Activated CD8-positive, alpha-beta memory T cell treated with anti-CD3 and anti-CD28 coated beads, Interleukin-2, amount 50 U/mL, for 1 hour (primary cell): ENCODE measurements around the gene ZC3H7A.

Source experiments
- DNase-seq: peaks from one replicate; pipeline ENCODE4 v3.0.0-alpha.2; 2020; ENCODE audit errors: extremely low read depth

Gene ZC3H7A

DNA sequence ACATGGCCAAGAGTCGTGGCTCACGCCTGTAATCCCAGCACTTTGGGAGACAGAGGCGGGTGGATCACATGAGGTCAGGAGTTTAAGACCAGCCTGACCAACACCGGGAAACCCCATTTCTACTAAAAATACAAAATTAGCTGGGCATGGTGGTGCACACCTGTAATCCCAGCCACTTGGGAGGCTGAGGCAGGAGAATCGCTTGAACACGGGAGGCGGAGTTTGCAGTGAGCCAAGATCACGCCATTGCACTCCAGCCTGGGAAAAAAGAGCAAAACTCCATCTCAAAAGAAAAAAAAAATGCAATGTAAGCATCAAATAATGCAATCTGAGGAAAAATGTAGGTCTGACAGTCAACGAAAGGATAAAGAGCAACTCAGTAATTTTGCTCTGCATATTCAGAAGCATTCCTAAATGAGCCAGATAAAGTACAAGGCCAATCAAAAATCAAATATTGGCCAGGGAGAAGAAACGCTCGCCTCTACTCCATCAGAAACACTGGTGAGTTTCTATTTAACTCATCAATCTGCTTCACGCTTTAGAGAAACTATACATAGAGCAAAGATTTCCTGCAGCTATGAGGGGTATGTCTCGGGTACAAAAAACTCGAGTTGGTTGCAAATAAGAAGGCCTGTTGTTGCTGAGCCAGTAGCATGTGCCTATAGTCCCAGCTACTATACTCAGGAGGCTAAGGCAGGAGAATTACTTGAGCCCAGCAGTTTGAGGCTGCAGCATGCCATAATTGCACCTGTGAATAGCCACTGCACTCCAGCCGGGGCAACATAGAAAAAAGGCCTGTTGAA is 58.1 kb downstream of the ZC3H7A start:
- DNase-seq: no peak

DNA sequence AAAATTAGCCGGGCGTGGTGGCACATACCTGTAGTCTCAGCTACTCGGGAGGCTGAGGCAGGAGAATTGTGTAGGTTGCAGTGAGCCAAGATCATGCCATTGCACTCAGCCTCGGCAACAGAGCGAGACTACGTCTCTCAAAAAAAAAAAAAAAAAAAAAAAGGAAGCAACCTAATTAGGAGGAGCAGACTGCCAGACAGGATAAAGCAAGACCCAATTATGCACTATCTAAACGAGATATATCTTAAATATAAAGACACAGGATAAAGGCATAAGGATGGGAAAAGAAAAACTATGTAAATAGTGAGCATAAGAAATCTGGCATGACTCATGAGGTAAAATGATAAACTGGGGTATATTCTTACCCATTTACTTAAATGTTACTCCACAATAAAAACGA is 59.3 kb downstream of the ZC3H7A start:
- DNase-seq: no peak

DNA sequence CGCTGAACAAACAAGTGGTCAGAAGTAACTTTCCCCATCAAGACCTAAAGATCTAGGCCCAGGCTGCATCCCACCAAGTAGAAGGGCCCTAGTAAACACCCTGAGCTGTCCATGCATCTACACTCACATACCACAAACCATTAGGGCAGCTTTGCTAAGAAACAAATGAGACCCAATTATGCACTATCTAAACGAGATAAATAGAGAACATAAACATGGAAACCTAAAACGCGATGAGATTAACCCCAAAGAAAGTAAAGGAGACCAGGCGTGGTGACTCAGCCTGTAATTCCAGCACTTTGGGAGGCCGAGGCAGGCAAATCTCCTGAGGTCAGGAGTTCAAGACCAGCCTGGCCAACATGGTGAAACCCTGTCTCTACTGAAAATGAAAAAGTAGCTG is 60.2 kb downstream of the ZC3H7A start:
- no peak for DNase-seq

DNA sequence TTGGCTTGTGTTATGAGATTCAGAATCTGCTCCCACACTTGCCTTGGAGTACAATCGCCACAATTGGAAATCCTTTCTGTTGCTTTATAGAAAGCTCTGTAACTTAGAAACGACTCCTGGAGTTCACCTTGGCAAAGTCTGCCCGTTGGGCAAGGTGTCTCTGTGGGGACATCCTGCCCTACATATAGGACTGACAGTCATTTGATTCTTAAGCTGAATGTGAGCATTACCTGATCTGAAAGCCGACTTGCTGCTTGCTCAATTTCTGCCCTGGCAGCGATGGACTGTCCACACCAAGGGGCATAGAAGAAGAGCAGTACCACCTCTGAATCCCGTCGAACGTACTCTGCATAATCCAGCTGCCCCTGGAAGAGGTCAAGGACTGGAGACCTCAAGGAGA is 61.3 kb downstream of the ZC3H7A start:
- no peak for DNase-seq

DNA sequence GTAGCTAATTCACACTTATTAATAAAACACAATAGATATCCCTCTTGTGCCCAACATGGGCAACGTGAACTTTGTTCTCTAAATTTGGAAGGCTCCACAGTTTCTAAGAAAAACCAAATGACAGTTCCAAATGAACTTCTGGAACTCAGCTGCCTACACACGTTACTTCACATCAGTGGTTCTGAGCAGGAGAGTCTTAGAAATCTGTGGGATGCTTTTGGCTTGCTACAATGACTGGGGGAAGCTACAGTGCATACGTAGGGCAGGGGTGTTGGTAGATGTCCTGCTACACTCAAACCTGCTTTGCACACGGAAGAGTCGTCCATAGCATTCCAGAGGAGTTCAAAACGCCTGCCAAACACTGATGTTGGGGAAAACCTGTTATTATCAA is 62.4 kb downstream of the ZC3H7A start:
- no peak for DNase-seq

DNA sequence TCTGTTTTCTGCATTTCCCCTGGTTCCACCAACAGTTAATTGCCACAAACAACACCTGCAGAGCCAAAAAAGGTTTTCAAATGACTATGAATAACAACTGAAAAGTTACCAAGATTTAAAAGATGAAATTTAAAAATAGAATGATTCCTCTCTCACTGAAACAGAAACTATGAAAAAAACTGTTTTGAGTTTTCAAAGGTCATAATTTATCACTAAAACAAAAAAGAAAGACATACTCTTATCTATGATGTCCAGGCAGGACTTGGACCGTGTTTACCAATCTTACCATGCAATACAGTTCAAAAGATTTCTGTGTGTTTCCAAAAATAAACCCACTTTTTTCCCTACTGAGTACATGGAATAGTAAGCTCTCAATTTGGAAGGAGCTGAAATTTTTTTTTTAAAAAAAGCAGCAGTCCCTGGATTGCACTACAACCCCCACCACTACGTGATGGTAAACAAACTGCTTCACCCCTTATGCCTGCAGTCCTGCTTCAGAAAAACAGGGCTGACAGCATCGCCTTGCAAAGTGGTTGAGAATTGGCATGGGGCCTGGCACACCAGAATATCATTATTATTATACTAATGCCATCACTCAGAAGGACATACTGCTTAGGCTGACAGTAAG is 62.9 kb downstream of the ZC3H7A start:
- DNase-seq: no peak

DNA sequence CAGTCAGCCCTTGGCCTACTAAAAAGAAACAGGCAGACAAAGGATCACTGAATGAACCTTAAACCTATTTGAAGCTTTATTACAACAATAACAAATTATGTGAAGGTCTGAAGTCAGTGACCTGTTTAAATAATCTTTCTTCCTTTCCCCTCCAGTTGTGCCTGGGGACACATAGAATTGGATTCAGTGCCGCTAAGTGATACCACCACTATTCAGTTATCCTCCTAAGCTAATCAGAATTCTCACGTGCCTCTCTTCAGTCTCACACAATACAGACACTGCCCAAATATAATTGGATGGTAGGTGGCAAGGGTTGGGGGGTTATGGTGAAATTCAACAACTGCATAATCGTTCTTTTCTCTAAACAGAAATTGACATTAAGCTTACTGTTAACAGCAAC is 65.8 kb downstream of the ZC3H7A start:
- DNase-seq: no peak

DNA sequence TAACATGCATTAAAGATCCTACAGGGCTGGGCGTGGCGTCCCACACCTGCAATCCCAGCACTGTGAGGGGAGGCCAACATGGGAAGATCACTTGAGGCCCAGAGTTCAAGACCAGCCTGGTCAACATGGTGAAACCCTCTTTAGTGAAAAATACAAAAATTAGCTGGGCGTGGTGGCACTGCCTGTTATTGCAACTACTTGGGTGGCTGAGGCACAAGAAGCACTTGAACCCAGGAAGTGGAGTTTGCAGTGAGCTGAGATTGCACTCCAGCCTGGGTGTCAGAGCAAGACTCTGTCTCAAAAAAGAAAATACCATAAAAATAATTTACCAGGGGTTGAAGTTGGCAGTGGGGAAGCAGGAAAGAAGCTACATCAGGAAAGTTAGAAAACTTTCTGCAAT is 67.3 kb downstream of the ZC3H7A start:
- no peak for DNase-seq

DNA sequence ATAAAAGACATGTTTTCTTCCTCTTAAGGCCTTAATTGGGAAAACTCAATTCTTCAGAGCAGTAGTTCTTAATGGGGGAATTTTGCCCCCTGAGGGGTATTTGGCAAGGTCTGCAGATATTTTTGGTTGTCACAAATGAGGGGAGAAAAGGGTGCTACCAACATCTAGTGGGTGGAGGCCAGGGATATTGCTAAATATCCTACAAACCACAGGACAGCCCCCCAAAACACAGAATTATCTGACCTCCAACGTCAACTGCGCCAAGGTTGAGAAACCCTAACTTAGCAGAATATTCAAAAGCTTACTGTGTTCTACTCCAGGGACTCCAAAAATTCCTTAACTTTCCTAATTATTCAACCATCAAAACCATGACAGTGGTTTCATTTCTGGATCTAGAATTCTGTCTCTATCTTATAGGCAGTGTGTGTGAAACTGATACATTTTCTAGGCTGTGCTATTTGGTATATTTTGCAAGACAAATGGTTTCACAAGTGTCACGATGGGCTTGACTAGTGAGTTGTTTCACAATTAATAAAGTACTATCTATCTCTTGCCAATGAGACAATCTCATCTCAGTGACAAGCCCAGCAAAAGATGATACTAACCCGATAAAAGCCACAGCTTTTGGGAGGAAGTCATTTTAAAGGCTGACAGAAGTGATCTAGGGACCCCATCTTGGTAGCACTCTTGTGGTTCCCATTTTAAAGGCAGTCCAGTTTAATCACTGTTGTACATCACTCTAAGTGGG is 69.1 kb downstream of the ZC3H7A start:
- no peak for DNase-seq

DNA sequence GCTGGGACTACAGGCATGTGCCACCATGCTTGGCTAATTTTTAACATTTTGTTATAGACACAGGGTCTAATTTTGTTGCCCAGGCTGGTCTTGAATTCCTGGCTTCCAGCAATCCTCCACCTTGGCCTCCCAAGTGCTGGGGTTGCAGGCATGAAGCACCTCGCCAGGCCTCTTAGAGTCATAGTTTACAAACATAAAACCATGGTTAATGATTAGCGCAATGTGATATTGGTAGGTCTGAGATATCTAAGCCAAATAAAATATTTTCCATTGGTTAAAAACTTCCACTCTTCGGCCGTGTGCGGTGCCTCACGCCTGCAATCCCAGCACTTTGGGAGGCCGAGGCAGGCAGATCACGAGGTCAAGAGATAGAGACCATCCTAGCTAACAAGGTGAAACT is 71.0 kb downstream of the ZC3H7A start:
- DNase-seq: no peak

DNA sequence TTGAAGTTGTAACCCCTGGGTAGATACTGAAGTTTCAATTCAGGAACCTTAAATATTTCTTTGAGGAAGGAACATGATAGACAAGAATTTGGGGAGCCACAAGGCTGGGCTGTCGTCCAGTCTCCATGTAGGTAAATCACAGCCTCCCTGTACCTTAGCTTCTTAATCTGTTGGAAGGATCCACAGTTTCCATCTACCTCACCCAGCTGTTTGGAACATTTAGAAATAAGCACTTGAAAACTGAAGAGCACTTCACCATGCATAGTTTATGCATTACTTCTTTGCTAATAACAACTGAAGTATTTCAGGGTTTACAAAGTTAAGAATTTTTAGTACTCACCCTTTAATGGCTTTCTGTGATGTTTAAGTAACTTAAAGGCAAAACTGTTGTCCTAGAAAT is 71.6 kb downstream of the ZC3H7A start:
- DNase-seq: no peak

DNA sequence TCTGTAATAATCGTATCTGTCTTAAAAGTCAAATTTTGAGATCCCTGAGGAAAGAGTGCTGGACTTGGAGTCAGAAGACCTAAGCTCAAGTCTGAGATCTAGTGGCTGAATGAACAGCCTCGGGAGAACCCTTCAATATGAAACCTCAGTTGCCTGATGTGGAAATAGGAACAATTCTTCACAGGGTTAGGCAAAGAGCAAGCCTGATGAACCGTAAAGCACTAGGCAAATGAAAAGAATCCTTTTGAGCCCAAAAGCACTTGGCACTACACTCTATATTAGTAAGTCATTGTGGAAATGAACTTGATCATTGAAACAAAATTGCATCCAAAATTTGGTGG is 74.6 kb downstream of the ZC3H7A start:
- no peak for DNase-seq

DNA sequence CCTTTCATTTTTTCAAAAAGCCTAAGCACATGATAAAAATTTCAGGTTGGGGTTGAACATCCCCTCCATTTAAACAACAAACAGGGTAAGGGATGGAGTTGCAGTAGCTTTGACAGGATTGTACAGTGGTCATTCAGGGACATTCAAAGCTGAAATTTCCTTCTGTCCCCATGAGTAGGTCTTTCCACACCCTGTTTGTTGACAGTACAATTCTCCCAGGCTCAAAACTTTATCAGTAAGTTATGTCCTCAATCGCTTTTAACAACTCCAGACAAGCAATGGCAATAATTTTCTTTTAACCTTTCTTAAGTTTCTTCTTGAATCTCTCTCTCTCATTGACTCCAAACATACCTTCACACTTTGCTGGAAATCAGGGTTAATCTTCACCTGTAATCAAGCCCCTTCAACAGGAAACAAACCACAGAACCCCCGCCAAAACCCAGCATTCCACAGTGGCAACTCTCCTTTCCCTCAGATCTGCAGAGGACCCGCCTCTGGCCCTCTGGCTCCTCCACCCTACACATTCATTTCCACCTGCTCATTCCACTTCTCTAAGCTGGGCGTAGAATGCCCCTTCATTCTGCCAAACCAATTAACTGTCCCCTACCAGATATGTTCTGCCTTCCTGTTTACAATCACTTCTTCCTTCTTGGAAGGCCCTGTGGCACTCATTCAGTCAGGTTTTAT is 75.1 kb downstream of the ZC3H7A start:
- DNase-seq: no peak

DNA sequence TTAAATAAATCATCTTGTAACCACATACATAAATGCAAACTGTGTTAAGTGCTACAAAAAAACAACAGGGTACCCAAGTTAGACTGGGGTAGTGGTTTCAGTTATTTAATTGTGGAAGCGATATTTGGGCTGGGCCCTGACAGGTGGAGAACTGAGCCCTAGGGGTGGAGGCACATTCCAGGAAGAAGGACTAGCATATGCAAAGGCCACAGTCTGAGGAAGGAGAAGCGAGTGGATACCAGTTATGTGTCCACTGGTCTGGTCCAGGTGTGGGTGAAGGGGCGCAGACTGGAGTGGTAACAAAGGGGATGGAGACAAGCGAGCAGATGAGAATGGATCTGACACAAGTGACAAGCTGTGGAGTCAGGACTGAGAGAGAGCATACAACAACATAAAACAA is 77.3 kb downstream of the ZC3H7A start:
- DNase-seq: no peak

DNA sequence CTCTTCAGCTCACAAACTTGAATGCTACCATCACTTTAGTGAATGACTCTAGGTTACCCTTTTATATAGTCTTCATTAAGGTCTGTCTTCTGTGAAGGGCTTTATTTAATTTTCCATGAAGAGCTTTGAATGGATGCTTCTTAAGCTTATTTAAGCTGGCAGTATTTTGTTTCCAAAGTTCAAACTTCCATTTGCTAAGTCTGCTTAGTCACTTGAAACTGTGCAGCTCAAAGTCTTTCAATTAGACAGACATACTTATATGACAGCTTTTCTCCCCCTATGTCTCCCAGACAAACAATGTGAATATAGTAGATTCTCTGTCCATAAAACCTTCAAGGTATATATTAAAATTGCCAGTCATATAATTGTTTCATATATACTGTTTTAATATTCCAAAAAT is 77.9 kb downstream of the ZC3H7A start:
- DNase-seq: no peak

DNA sequence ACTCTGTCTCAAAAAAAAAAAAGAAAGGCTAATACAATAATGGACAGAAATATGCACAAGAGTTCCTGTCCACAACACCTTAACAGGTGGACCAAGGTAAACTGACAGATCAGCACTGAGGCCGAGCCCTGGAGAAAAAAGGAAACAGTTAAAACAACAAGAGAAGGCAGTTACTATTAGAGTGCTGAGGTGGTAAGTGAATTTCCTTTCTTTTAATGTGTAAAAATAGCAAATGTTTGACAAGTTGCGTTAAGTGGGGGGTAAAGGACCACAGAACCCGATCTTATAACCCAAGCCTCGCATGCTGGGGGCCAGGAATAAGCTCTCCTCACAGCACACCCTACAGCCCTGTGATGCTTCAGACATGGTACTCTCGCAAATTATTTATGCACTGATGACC is 79.2 kb downstream of the ZC3H7A start:
- no peak for DNase-seq

DNA sequence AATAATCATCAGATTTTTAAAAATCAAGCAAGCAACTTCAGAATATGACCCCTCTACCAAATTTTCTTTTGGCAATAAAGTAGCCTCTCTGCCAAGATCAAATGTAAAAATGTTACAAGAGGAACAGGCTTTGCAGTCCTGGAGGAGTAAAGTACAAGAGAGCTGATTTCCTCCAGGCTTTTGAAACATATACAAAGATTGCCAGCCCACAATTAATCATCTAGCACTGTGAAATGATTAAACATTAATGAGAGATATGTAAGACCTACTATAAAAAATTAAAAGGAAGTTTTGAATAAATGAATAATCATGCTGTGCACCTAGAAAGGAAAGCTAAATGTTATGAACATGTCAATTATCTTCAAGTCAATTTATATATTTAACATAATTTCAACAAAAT is 80.7 kb downstream of the ZC3H7A start:
- DNase-seq: no peak

DNA sequence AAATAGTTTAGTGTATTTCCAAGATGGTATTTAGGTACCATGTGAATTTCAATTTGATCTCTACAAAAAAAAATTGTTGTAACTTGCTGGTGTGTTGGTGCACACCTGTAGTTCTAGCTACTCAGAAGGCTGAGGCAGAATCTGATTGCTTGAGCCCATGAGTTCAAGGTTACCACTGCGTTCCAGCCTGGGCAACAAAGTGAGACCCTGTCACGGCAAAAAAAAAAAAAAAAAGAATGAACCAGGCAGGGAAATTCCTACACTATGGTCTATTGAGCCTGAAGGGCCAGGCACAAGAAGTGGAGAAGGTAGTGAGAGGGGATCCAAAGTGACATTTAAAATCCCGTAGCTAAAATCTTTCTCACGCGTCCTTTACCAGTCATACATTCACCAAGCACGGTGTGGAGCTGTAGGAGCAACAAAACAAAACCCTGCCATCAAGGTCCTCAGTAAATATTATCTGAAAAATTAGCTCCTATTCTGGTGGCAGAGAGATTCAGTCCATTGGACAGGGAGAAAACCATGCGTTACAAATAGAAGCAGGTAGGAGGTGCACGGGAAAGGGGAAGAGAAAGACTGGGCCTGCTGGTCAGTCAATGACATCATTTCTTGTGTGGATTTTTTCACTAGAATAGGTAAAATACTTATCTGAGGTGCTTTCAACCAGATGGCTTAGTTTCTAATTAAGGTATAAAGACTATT is 81.7 kb downstream of the ZC3H7A start:
- no peak for DNase-seq

DNA sequence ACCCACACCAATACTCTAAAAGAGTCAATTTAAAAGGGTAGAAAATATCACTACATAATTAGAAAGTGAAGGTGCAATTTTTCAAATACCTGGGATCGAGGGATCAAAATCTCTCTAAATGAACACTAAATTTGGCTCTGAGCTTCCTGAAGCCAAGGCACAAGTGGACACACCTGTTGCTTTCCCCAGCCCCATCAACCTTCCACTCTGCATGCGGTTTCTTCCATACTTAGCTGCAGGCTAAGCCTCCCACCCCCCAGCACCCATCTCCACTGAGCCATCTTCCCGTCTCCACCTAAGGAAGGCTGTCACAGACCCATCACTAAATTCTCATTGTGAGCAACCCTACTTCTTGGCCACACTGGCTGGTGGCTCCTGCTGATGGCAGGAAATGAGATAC is 84.9 kb downstream of the ZC3H7A start:
- no peak for DNase-seq

DNA sequence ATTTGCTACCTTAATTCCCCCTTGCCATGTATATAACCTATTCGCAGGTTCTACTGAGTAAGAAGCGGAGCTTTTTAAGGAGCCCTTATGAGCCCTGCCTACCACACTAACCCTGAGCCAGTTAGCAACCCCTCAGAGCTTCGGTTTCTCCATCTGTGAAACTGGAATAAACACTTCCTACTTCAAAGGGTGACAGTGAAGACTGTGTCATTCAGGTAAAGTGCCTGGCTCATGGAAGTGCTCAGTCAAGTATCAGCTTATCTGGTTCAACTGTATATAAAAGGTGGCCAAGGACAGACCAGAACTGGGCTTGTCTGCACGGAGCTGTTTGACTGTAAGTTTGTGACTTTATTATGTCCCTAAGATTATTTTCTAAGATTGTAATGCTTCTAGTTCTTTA is 85.4 kb downstream of the ZC3H7A start:
- DNase-seq: no peak

DNA sequence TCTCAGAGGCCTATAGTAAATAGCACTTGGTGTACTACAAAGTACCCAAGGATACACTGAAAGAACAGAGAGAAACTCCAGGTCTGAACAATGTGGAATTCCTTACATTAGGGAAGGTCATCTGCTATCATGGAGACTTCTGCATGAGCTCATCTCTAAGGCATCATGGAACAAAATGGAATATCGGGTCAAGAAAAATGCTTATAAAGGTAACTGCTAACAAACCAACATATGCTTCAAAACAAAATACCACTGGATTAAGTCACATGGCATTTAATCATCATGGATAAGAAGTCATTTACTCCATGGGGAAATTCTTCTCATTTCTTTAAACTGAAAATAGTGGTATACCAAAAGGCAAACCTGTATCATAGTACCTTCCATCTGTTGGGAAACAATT is 88.6 kb downstream of the ZC3H7A start:
- DNase-seq: no peak

DNA sequence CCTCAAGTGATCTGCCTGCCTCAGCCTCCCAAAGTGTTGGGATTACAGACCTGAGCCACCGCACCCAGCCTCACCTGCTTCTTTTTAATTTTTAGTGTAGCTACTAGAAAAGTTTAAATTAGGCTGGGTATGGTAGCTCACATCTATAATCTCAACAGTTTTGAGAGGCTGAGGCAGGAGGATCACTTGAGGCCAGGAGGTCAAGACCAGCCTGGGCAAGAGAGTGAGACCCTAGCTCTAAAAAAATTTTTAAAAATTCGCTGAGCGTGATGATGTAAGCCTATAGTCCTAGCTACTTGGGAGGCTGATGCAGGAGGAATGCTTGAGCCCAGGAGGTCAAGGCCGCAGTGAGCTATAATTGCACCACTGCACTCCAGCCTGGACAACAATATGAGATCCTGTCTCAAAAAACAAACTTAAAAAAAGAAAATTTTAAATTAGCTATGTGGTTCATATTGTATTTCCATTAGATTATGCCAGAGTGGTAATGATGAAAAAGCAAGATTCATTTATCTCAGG is 89.3 kb downstream of the ZC3H7A start:
- no peak for DNase-seq
